Fibroblast of lung (primary cell): Measurements from ENCODE around the gene EFR3B.

Experiments used
- CTCF ChIP-seq, 2 donors: IDR thresholded peaks in 1 of 2; conservative IDR thresholded peaks in 1 of 2; 1 replicate in 1 of 2; 2 replicates in 1 of 2; pipeline ENCODE4 v1.5.1; 2011 to 2012; ENCODE audit warnings: low read length in 2 of 2, control low read depth in 1 of 2, inconsistent platforms in 1 of 2, low read depth in 1 of 2, mild to moderate bottlenecking in 1 of 2
- EZH2 ChIP-seq: IDR thresholded peaks from 2 replicates; pipeline ENCODE4 v1.5.1; 2012; ENCODE audit warnings: low read length, control low read depth, mild to moderate bottlenecking; ENCODE audit errors: missing control alignments

DNA sequence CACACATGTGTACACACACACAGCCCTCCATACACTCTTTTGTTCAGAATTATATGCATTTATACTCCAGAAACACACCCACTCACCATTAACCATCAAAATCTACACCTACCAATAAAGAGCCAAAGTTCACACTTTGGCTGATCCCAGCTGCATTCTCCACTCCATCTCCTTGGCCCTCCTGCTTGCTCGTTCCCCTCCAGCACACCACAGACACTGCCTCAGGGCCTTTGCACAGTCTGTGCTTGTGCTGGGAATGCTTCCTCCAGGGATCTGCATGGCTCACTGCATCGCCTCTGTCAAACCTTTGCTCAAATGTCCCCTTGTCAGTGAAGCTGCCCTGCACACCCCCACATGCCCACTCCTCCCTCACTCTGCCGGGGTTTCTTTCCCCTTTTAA, 80.5 kb downstream of the EFR3B start:
- TF ChIP-seq CTCF (conservative IDR thresholded peaks at IDR 0.05 in 1 of 2, IDR thresholded peaks at IDR 0.05 in 1 of 2; ENCODE audit: low read depth in 1 of 2, low read length in 2 of 2) (no peak), EZH2 (no peak)
